ENCODE measurements around the gene RAB40C.

DNA sequence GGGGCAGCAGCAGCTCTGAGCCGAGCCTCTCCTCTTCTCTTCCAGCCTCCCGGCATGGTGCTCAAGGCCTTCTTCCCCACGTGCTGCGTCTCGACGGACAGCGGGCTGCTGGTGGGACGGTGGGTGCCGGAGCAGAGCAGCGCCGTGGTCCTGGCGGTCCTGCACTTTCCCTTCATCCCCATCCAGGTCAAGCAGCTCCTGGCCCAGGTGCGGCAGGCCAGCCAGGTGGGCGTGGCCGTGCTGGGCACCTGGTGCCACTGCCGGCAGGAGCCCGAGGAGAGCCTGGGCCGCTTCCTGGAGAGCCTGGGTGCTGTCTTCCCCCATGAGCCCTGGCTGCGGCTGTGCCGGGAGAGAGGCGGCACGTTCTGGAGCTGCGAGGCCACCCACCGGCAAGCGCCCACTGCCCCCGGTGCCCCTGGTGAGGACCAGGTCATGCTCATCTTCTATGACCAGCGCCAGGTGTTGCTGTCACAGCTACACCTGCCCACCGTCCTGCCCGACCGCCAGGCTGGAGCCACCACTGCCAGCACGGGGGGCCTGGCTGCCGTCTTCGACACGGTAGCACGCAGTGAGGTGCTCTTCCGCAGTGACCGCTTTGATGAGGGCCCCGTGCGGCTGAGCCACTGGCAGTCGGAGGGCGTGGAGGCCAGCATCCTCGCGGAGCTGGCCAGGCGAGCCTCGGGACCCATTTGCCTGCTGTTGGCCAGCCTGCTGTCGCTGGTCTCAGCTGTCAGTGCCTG is 15.7 kb upstream of the RAB40C start:
- TF ChIP-seq, protein P1, sequence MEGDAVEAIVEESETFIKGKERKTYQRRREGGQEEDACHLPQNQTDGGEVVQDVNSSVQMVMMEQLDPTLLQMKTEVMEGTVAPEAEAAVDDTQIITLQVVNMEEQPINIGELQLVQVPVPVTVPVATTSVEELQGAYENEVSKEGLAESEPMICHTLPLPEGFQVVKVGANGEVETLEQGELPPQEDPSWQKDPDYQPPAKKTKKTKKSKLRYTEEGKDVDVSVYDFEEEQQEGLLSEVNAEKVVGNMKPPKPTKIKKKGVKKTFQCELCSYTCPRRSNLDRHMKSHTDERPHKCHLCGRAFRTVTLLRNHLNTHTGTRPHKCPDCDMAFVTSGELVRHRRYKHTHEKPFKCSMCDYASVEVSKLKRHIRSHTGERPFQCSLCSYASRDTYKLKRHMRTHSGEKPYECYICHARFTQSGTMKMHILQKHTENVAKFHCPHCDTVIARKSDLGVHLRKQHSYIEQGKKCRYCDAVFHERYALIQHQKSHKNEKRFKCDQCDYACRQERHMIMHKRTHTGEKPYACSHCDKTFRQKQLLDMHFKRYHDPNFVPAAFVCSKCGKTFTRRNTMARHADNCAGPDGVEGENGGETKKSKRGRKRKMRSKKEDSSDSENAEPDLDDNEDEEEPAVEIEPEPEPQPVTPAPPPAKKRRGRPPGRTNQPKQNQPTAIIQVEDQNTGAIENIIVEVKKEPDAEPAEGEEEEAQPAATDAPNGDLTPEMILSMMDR (IDR thresholded peaks at IDR 0.05; ENCODE audit: low read length), result no peak
- TF ChIP-seq EZH2 (optimal IDR thresholded peaks at IDR 0.05; ENCODE audit: low read depth, low read length), result no peak
- TF ChIP-seq EZH2phosphoT487 (IDR thresholded peaks at IDR 0.05; ENCODE audit: low read length), result no peak

Measured in MM.1S (cell line).